CD4-positive, alpha-beta T cell (primary cell): ENCODE measurements around the gene GTF2F1. TPM values are rescaled to one million over a fixed set of nuclear protein-coding genes. Genes with fewer than 3 reads are reported as not detected.
A peak's percentile ranks its signal among the peaks of the same experiment; 100 is the strongest.

Experiments
- ATAC-seq: fragments of 200-7000 bp; cut with Tn5 transposase; one replicate; pipeline ENCODE4 v1.10.0; 2022; ENCODE audit warnings: mild to moderate bottlenecking; ENCODE audit not compliant: poor library complexity
- CTCF ChIA-PET: fragments of 350-600 bp; sonication (Branson Sonifier 250); formaldehyde crosslinking; loops from one replicate; lab custom pipeline; 2021; ENCODE audit warnings: antibody characterized with exemption, inconsistent platforms; lab: Charles Lee
- POLR2A ChIA-PET: fragments of 350-600 bp; sonication (Branson Sonifier 250); formaldehyde crosslinking; loops from one replicate; lab custom pipeline; 2021; ENCODE audit warnings: antibody characterized with exemption, inconsistent platforms; lab: Charles Lee
- DNase-seq, 14 experiments: peaks; one replicate each; pipeline ENCODE4 v3.0.0-alpha.2; 2013 to 2020; ENCODE audit warnings: mixed read lengths in 2 of 14
- H3K27ac ChIP-seq, 2 donors: one replicate each; pipeline versions ENCODE4 v1.5.1 to v1.7.0; 2013; ENCODE audit warnings: low read length in 2 of 2, low read depth in 1 of 2, mild to moderate bottlenecking in 1 of 2
- H3K27me3 ChIP-seq, 2 experiments: 1 replicate in 1 of 2; 2 replicates in 1 of 2; pipeline versions ENCODE4 v1.6.1 to v1.7.0; 2013; ENCODE audit warnings: low read length in 2 of 2, control low read depth in 1 of 2, mild to moderate bottlenecking in 1 of 2, moderate library complexity in 1 of 2; ENCODE audit not compliant: insufficient read depth in 2 of 2, control insufficient read depth in 1 of 2
- H3K36me3 ChIP-seq: one replicate; pipeline ENCODE4 v1.6.1; 2013; ENCODE audit warnings: low read length, control low read depth; ENCODE audit not compliant: insufficient read depth
- H3K4me1 ChIP-seq: one replicate; pipeline ENCODE4 v1.6.1; 2013; ENCODE audit warnings: low read length, control low read depth; ENCODE audit not compliant: insufficient read depth
- H3K4me3 ChIP-seq: one replicate; pipeline ENCODE4 v1.5.1; 2013; ENCODE audit warnings: mild to moderate bottlenecking, low read length, moderate library complexity
- H3K9me3 ChIP-seq, 2 experiments: 1 replicate in 1 of 2; 2 replicates in 1 of 2; pipeline versions ENCODE4 v1.6.1 to v1.7.0; 2013; ENCODE audit warnings: low read length in 2 of 2, mild to moderate bottlenecking in 2 of 2, control low read depth in 1 of 2, moderate library complexity in 1 of 2; ENCODE audit not compliant: control insufficient read depth in 1 of 2, insufficient read depth in 1 of 2
- H3K27ac Mint-ChIP-seq: one replicate; pipeline ENCODE4 v1.8.0; 2020; ENCODE audit warnings: mixed read lengths
- H3K27me3 Mint-ChIP-seq: one replicate; pipeline ENCODE4 v1.8.0; 2021; ENCODE audit warnings: mixed read lengths
- H3K36me3 Mint-ChIP-seq: one replicate; pipeline ENCODE4 v1.8.0; 2021; ENCODE audit warnings: low read depth, mixed read lengths
- H3K4me1 Mint-ChIP-seq: one replicate; pipeline ENCODE4 v1.8.0; 2021; ENCODE audit warnings: low read depth, mixed read lengths
- H3K4me3 Mint-ChIP-seq: one replicate; pipeline ENCODE4 v1.8.0; 2020; ENCODE audit warnings: mild to moderate bottlenecking, mixed read lengths
- H3K9me3 Mint-ChIP-seq: one replicate; pipeline ENCODE4 v1.8.0; 2020; ENCODE audit warnings: mixed read lengths
- intact Hi-C, 2 experiments: fragments of 100-400 bp; cut with DNase I in 1 of 2; cut with micrococcal nuclease in 1 of 2; formaldehyde crosslinking; loops; one replicate each; pipeline versions ENCODE4 v1.15.1 to v1.9.0; 2023 to 2025; cut with DNase I, micrococcal nuclease
- total RNA-seq, 174 experiments: library from RNA in 2 of 174; stranded (reverse) in 2 of 174; gene quantifications; one replicate each; pipeline ENCODE4 v1.2.3 and lab custom pipeline; 2021 to 2026
- TF ChIP-seq, protein P1 (sequence below): fragments of 200-600 bp; IDR thresholded peaks from one replicate; pipeline ENCODE4 v1.8.0; 2022; ENCODE audit warnings: antibody characterized with exemption, mild to moderate bottlenecking

GTF2F1 gene
- total RNA-seq, 2 experiments from 2014 or later: 56.1 to 61.1 TPM

DNA sequence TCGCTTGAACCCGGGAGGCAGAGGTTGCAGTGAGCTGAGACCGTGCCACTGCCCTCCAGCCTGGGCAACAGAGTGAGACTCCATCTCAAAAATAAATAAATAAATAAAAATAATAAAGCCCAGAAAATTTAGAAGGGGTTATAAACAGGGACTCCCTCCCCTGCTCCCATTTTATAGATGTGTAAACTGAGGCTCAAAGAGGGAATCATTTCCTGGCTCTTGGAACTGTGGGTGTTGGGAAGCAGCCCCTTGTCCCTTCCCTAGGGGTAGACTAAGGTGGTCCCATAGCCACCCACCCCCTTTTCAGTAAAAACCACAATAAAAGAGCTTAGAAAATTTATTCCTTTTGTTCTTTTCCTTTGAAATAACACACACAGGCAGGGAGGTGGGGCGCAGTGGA, 46.8 kb upstream of the GTF2F1 start:
- Histone ChIP-seq H3K27ac (no peak overlapping the region), H3K36me3 (no peaks in the 10 kb centered on the region), H3K4me1 (no peaks in the 10 kb centered on the region), H3K9me3 (no peaks in the 10 kb centered on the region), H3K27me3 (no peaks in the 10 kb centered on the region), H3K4me3 (no peak overlapping the region)
- ChIA-PET CTCF (no interaction called here), POLR2A (no interaction called here)
- no peak for ATAC-seq
- no peaks in the 10 kb centered on the region for H3K9me3 Mint-ChIP-seq
- H3K27ac Mint-ChIP-seq: no peak overlapping the region
- no peaks in the 10 kb centered on the region for H3K36me3 Mint-ChIP-seq
- intact Hi-C loops: no loop called here
- H3K27me3 Mint-ChIP-seq: no peaks in the 10 kb centered on the region
- TF ChIP-seq, protein P1, sequence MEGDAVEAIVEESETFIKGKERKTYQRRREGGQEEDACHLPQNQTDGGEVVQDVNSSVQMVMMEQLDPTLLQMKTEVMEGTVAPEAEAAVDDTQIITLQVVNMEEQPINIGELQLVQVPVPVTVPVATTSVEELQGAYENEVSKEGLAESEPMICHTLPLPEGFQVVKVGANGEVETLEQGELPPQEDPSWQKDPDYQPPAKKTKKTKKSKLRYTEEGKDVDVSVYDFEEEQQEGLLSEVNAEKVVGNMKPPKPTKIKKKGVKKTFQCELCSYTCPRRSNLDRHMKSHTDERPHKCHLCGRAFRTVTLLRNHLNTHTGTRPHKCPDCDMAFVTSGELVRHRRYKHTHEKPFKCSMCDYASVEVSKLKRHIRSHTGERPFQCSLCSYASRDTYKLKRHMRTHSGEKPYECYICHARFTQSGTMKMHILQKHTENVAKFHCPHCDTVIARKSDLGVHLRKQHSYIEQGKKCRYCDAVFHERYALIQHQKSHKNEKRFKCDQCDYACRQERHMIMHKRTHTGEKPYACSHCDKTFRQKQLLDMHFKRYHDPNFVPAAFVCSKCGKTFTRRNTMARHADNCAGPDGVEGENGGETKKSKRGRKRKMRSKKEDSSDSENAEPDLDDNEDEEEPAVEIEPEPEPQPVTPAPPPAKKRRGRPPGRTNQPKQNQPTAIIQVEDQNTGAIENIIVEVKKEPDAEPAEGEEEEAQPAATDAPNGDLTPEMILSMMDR: no peak
- H3K4me1 Mint-ChIP-seq: no peaks in the 10 kb centered on the region
- no peak overlapping the region for H3K4me3 Mint-ChIP-seq
- no peak for DNase-seq

DNA sequence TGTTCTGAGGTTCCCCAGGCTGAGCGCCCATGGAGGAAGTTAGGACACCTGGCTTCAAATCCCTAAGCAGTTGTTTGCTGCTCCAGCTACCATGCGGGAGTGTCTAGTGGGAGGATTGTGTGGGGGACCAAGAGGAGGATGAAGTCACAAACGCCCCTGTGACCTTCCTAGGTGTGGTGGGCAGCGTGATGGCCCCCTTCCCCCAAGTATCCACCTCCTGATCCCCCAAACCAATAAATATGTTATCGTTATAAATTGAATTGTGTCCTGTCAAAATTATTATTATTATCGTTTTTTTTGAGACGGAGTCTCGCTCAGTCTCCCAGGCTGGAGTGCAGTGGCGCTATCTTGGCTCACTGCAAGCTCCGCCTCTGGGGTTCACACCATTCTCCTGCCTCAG, 40.7 kb upstream of the GTF2F1 start, which contains the start of gene SLC25A41:
Gene SLC25A41 (minus strand): TSS at position 101 of the 400 bp plus-strand sequence. CDS start 70 bp downstream, at position 31.
- intact Hi-C loops: no loop called here
- H3K27ac Mint-ChIP-seq: no peak within 1 kb of the TSS
- Histone ChIP-seq H3K36me3 (no peaks in the 10 kb centered on the region), H3K9me3 (no peaks in the 10 kb centered on the region), H3K4me3 (no peak within 1 kb of the TSS), H3K27ac (no peak within 1 kb of the TSS), H3K27me3 (no peaks in the 10 kb centered on the region), H3K4me1 (peaks cover 5% of the 10 kb centered on the region)
- TF ChIP-seq, protein P1: no peak
- H3K36me3 Mint-ChIP-seq: no peaks in the 10 kb centered on the region
- DNase-seq: no peak
- CTCF ChIA-PET: no interaction called here
- no peaks in the 10 kb centered on the region for H3K27me3 Mint-ChIP-seq
- no peak within 1 kb of the TSS for H3K4me3 Mint-ChIP-seq
- no peaks in the 10 kb centered on the region for H3K9me3 Mint-ChIP-seq
- POLR2A ChIA-PET: no interaction called here
- ATAC-seq: no peak
- H3K4me1 Mint-ChIP-seq: peaks cover 5% of the 10 kb centered on the region

DNA sequence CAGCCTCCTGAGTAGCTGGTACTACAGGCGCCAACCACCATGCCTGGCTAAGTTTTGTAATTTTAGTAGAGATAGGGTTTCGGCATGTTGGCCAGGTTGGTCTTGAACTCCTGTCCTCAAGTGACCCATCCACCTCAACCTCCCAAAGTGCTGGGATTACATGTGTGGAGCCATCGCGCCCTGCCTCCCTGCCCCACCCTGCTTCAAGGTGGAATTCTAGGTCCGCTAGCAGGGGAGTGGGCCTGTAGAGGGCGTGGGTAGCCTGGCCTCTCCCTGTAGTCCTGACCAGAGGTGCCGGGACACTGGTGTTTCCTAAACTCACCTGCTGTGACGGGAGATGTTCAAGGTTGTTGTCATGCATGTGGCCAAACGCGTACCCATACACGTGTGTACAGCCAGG, 40.2 kb upstream of the GTF2F1 start:
- H3K9me3 Mint-ChIP-seq: no peaks in the 10 kb centered on the region
- no peak overlapping the region for H3K4me3 Mint-ChIP-seq
- Histone ChIP-seq H3K27ac (no peak overlapping the region), H3K36me3 (no peaks in the 10 kb centered on the region), H3K9me3 (no peaks in the 10 kb centered on the region), H3K4me1 (peaks cover 5% of the 10 kb centered on the region), H3K27me3 (no peaks in the 10 kb centered on the region), H3K4me3 (no peak overlapping the region)
- DNase-seq: peak in 1 of 14 experiments; percentile 14
- ChIA-PET CTCF (no interaction called here), POLR2A (no interaction called here)
- peaks cover 5% of the 10 kb centered on the region for H3K4me1 Mint-ChIP-seq
- intact Hi-C loops: no loop called here
- H3K36me3 Mint-ChIP-seq: no peaks in the 10 kb centered on the region
- no peak for ATAC-seq
- no peak overlapping the region for H3K27ac Mint-ChIP-seq
- no peaks in the 10 kb centered on the region for H3K27me3 Mint-ChIP-seq
- TF ChIP-seq, protein P1: no peak
